HG03025 (cell line): ENCODE measurements around the gene PCK2.
"Not testable (repeated sequence)": the region's sequence is repeated elsewhere in the genome, so short reads cannot be mapped to it uniquely, and the experiment has no call there.

Experiments used
- ATAC-seq: cut with Tn5 transposase; IDR thresholded peaks from one replicate; pipeline ENCODE4 v1.9.1; 2021; ENCODE audit warnings: mild to moderate bottlenecking, moderate library complexity; ENCODE audit not compliant: unreplicated experiment, low FRiP score

The PCK2 gene

GRCh38 chr14:24093207-24093900, 757 bp upstream of the PCK2 start:
- no peak for ATAC-seq

GRCh38 chr14:24094841-24095270, 745 bp downstream of the PCK2 start:
- no peak for ATAC-seq

GRCh38 chr14:24095271-24096068, 1.4 kb downstream of the PCK2 start:
- peak; percentile 43 for ATAC-seq

GRCh38 chr14:24096545-24097181, 2.6 kb downstream of the PCK2 start:
- no peak for ATAC-seq

GRCh38 chr14:24098229-24098926, 4.3 kb downstream of the PCK2 start:
- no peak for ATAC-seq

- ATAC-seq = no peak
Measured at GRCh38 chr14:24098927-24099813, 5.1 kb downstream of the PCK2 start.

- ATAC-seq = no peak
Measured at GRCh38 chr14:24100197-24100981, 6.3 kb downstream of the PCK2 start.

- no peak for ATAC-seq
Measured at GRCh38 chr14:24100982-24101494, 6.9 kb downstream of the PCK2 start.

- no peak for ATAC-seq
Measured at GRCh38 chr14:24102357-24103048, 8.4 kb downstream of the PCK2 start.

- no peak for ATAC-seq
Measured at GRCh38 chr14:24103451-24103850, 9.3 kb downstream of the PCK2 start.

- ATAC-seq = not testable (repeated sequence)
Measured at GRCh38 chr14:24105609-24106239, 11.6 kb downstream of the PCK2 start.

GRCh38 chr14:24106672-24107271, 12.7 kb downstream of the PCK2 start:
- ATAC-seq = no peak

GRCh38 chr14:24108336-24108874, 14.3 kb downstream of the PCK2 start:
- no peak for ATAC-seq

GRCh38 chr14:24110060-24110459, 15.9 kb downstream of the PCK2 start:
- no peak for ATAC-seq

- no peak for ATAC-seq
Measured at GRCh38 chr14:24110523-24110922, 16.4 kb downstream of the PCK2 start.

GRCh38 chr14:24113379-24113800, 19.3 kb downstream of the PCK2 start:
- no peak for ATAC-seq
